Measurements from ENCODE around the gene LDHA. TPM values are rescaled to one million over a fixed set of nuclear protein-coding genes. Genes with fewer than 3 reads are reported as not detected.

Gene LDHA
- polyA plus RNA-seq, 4 donors: 224 to 392 (median 302) TPM

Other genes starting within 250 kb of the LDHA start
- gene MRGPRX4, start 221.7 kb upstream of the LDHA start, polyA plus RNA-seq (ENCODE audit: insufficient read length in 4 of 4): not detected
- under 1 TPM in 1 of 4 donors, not detected in 3; 0.22 TPM for gene SAA4, start 157.8 kb upstream of the LDHA start, polyA plus RNA-seq (ENCODE audit: insufficient read length in 4 of 4)
- under 1 TPM in 1 of 4 donors, not detected in 3; 0.45 TPM for gene SAA2, start 145.9 kb upstream of the LDHA start, polyA plus RNA-seq (ENCODE audit: insufficient read length in 4 of 4)
- under 1 TPM in 1 of 4 donors, not detected in 3; 0.60 TPM for gene SAA1, start 128.3 kb upstream of the LDHA start, polyA plus RNA-seq (ENCODE audit: insufficient read length in 4 of 4)
- 10 to 100 TPM; 17.2 to 24.9 (median 21.3) TPM for gene HPS5, start 72.4 kb upstream of the LDHA start, polyA plus RNA-seq (ENCODE audit: insufficient read length in 4 of 4)
- 10 to 100 TPM; 46.9 to 61.2 (median 53.1) TPM for gene GTF2H1, start 72.0 kb upstream of the LDHA start, polyA plus RNA-seq (ENCODE audit: insufficient read length in 4 of 4)
- 1 to 10 TPM in 1 of 4 donors, under 1 TPM in 2, not detected in 1; 0.21 to 1.2 (median 0.34) TPM for gene LDHC, start 17.8 kb downstream of the LDHA start, polyA plus RNA-seq (ENCODE audit: insufficient read length in 4 of 4)
- gene LDHAL6A, start 61.3 kb downstream of the LDHA start, polyA plus RNA-seq (ENCODE audit: insufficient read length in 4 of 4): 1 to 10 TPM in 3 of 4 donors, under 1 TPM in 1; 0.42 to 1.3 (median 1.2) TPM
- gene TSG101, start 132.4 kb downstream of the LDHA start, polyA plus RNA-seq (ENCODE audit: insufficient read length in 4 of 4): 100 to 1,000 TPM in 3 of 4 donors, 10 to 100 TPM in 1; 86.4 to 165 (median 137) TPM
- gene UEVLD, start 194.2 kb downstream of the LDHA start, polyA plus RNA-seq (ENCODE audit: insufficient read length in 4 of 4): 10 to 100 TPM; 18.0 to 23.1 (median 20.8) TPM
- 10 to 100 TPM in 1 of 4 donors, 1 to 10 TPM in 3; 4.5 to 16.8 (median 7.3) TPM for gene MISFA, start 205.2 kb downstream of the LDHA start, polyA plus RNA-seq (ENCODE audit: insufficient read length in 4 of 4)
- gene SPTY2D1, start 239.8 kb downstream of the LDHA start, polyA plus RNA-seq (ENCODE audit: insufficient read length in 4 of 4): 10 to 100 TPM; 25.7 to 29.2 (median 26.5) TPM